Raji (cell line): ENCODE data around the gene BFSP2.

Experiments
- POLR2A ChIP-seq: IDR thresholded peaks from 2 replicates; pipeline ENCODE4 v1.6.1; 2011; ENCODE audit warnings: low read depth, low read length, control low read depth; ENCODE audit not compliant: insufficient read depth

BFSP2 gene

GRCh38 chr3:133376810-133377209, 23.0 kb upstream of the BFSP2 start:
- TF ChIP-seq POLR2A = no peak

GRCh38 chr3:133377396-133377795, 22.5 kb upstream of the BFSP2 start:
- TF ChIP-seq POLR2A = no peak

GRCh38 chr3:133379926-133380325, 19.9 kb upstream of the BFSP2 start:
- TF ChIP-seq POLR2A = no peak

DNA sequence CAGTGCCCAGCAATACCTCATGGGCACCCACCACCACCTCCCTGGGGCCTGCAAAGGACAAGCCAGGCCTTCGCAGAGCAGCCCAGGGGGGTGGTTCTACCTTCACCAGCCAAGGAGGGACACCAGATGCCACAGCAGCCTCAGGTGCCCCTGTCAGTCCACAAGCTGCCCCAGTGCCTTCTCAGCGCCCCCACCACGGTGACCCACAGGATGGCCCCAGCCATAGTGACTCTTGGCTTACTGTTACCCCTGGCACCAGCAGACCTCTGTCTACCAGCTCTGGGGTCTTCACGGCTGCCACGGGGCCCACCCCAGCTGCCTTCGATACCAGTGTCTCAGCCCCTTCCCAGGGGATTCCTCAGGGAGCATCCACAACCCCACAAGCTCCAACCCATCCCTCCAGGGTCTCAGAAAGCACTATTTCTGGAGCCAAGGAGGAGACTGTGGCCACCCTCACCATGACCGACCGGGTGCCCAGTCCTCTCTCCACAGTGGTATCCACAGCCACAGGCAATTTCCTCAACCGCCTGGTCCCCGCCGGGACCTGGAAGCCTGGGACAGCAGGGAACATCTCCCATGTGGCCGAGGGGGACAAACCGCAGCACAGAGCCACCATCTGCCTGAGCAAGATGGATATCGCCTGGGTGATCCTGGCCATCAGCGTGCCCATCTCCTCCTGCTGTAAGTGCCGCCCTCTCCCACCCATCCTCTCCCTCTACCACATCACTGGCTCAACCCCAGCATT, 19.2 kb upstream of the BFSP2 start:
- TF ChIP-seq POLR2A = no peak

- no peak for TF ChIP-seq POLR2A
Measured at GRCh38 chr3:133381346-133382109, 18.3 kb upstream of the BFSP2 start.

GRCh38 chr3:133383175-133383574, 16.7 kb upstream of the BFSP2 start:
- TF ChIP-seq POLR2A = no peak

GRCh38 chr3:133383741-133384140, 16.1 kb upstream of the BFSP2 start:
- no peak for TF ChIP-seq POLR2A

GRCh38 chr3:133384331-133385027, 15.4 kb upstream of the BFSP2 start:
- no peak for TF ChIP-seq POLR2A

DNA sequence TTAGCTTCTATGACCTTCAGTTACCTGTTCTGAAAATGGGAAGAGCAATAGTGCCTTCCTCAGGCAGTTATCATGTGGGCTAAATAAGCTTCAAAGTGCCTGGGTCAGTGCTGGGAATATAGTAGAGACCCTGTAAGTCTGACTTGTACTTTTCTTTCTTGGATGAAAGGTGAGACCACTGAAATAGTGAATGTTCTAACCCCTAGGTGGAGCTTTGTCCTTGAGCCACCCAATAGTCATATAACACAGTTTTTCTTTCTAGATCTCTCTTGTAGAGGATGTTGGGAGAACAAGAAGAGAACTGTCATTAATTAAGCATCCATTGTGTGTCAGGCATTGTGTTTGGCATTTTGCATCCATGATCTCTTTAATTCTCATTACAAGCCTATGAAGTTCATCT, 13.0 kb upstream of the BFSP2 start:
- no peak for TF ChIP-seq POLR2A

DNA sequence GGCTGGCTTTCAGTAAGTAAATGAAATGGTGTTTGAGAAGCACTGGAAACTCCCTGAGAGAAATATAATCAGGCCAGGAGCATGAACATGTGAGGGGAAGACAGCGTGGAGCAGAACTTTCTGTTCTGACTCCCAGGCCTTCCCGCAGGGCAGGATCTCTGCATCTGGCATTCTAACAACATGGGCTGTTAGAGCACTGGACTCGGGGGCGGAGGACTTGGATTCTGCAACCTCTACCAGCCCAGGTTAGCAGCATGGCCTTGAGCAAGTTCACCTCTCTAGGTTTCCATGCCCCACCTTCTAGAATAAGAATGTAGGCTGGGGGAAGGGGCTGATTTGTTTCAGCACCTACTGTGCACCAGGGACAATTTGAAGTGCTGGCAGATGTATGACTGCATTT, 12.5 kb upstream of the BFSP2 start:
- no peak for TF ChIP-seq POLR2A

DNA sequence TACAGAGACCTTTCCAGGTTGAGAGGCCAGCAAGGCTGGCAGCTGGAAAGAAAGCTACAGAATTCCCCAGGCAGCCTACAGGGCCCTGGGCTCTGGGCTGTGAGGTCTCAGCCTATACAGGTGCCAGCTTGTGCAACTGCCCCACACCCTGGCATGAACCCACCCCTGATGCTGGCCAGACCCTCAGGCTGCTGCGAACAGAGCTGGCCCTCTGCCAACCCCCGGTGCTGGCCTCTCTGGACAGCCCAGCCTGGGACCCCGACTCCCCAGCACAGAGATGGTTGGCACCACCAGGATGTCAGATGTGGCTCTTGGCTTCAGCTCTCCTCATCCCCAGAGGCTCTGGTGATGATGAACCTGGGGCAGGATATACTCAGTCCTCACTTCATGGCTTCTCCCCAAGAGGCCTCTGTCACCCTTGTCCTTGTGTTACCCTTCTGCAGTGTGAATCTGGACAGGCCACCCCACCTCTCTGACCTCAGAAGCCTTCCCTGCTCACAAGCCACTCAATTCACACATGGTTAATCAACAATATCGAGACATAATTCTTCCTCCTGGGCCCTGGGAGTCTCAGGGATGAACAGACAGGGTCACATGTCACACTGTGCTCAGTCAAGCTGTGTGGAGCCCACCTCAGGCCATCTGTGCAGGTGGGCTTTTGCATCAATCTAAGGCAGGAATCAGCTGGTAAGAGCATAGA, 11.0 kb upstream of the BFSP2 start:
- no peak for TF ChIP-seq POLR2A

- no peak for TF ChIP-seq POLR2A
Measured at GRCh38 chr3:133390715-133391114, 9.1 kb upstream of the BFSP2 start.

DNA sequence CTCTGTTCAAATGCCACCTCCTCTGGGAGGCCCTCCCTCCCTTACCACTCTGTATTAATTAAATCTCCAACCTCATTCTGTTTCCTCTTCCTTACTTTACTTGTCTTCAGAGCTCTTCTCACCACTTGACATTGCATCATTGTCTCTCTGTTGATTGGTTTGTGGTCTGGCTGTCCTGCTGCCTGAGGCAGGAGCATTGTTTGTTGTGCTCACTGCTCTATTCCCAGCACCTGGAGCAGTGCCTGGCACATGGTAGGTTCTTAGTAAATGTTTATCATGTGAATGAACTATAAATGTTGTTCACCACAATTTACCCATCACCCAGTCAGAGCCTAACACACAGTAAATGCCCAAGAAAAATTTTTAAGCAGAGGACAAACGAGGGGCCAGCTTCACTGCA, 6.7 kb upstream of the BFSP2 start:
- TF ChIP-seq POLR2A = no peak

DNA sequence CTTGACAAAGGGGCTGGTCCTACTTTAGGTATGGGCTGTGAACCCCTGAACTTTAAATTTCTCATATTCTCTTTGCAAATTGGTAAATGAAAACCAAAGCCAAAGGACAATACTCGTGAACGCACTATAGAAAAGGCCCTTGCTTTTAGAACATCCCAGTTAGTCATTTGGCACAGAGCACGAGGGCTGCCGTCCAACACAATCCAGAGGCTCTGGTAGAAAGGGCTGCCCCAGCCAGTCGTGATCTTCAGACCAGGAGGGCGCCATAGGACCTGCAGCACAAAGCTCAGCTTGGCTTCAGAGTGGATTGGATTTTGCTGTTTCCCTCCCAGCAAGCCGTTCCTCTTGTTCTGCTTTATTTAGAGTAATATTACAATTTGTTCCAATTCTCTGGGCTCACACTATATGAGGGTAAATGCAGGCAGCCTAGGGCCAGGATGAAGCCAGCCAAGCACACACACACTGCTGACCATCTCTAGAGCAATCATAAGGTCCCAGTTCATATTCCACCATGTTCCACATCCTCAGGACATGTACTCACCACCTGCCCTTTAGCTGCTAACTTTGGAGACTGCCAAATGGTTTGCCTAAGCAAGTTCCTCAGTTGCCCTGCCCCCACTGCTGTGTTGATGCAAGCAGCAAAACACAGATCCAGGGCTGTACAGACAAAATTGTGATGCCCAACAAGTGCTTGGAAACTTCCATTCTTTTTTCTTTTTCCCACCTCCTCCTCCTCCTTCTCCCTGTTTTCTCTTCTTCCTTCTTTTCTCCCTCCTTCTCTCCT, 6.0 kb upstream of the BFSP2 start:
- no peak for TF ChIP-seq POLR2A
